DOHH2 (cell line): ENCODE measurements around the gene MUC6.

ENCODE experiments used
- H3F3A ChIP-seq: fragments of 200-600 bp; sonication (generic), shearing (Covaris generic); 2 replicates; pipeline ENCODE4 v1.6.0; 2016; ENCODE audit warnings: antibody characterized with exemption, mild to moderate bottlenecking; ENCODE audit not compliant: control insufficient read depth, insufficient read depth
- H3K27ac ChIP-seq: fragments of 200-600 bp; sonication (generic); 2 replicates; pipeline ENCODE4 v1.5.1; 2014; ENCODE audit warnings: low read depth, mild to moderate bottlenecking, low read length, moderate library complexity
- H3K27me3 ChIP-seq: fragments of 200-600 bp; sonication (generic); 2 replicates; pipeline ENCODE4 v1.6.1; 2014; ENCODE audit warnings: mild to moderate bottlenecking, low read length, mixed read lengths; ENCODE audit not compliant: control insufficient read depth
- H3K36me3 ChIP-seq: fragments of 200-600 bp; sonication (generic); 2 replicates; pipeline ENCODE4 v1.6.1; 2014; ENCODE audit warnings: mild to moderate bottlenecking, low read length, moderate library complexity, mixed read lengths; ENCODE audit not compliant: control insufficient read depth
- H3K4me1 ChIP-seq: fragments of 200-600 bp; sonication (generic); 2 replicates; pipeline ENCODE4 v1.6.1; 2014; ENCODE audit warnings: mild to moderate bottlenecking, low read length, mixed read lengths; ENCODE audit not compliant: control insufficient read depth
- H3K4me2 ChIP-seq: fragments of 200-600 bp; sonication (generic); 2 replicates; pipeline ENCODE4 v1.6.0; 2014; ENCODE audit warnings: mild to moderate bottlenecking, low read length, moderate library complexity
- H3K4me3 ChIP-seq: fragments of 200-600 bp; sonication (generic); 2 replicates; pipeline ENCODE4 v1.5.1; 2014; ENCODE audit warnings: mild to moderate bottlenecking, low read length, mixed read lengths
- H3K79me2 ChIP-seq: fragments of 200-600 bp; sonication (generic); 2 replicates; pipeline ENCODE4 v1.6.1; 2014; ENCODE audit warnings: mild to moderate bottlenecking, low read length, mixed read lengths; ENCODE audit not compliant: control insufficient read depth
- H3K9me2 ChIP-seq: fragments of 200-600 bp; sonication (generic); replicated peaks from 2 replicates; pipeline ENCODE4 v1.6.1; 2014; ENCODE audit warnings: mild to moderate bottlenecking, low read length, mixed read lengths; ENCODE audit not compliant: control insufficient read depth
- H3K9me3 ChIP-seq: fragments of 200-600 bp; sonication (generic); 2 replicates; pipeline ENCODE4 v1.6.1; 2014; ENCODE audit warnings: antibody characterized with exemption, low read length, mixed read lengths; ENCODE audit not compliant: control insufficient read depth, insufficient read depth
- H4K20me1 ChIP-seq: fragments of 200-600 bp; sonication (generic); 2 replicates; pipeline ENCODE4 v1.6.0; 2014; ENCODE audit warnings: low read depth, mild to moderate bottlenecking, antibody characterized with exemption, low read length, moderate library complexity; ENCODE audit not compliant: control insufficient read depth, insufficient read depth
- CTCF ChIP-seq: fragments of 200-600 bp; sonication (generic); IDR thresholded peaks from one replicate; pipeline ENCODE4 v1.5.1; 2014; ENCODE audit warnings: antibody characterized with exemption, mild to moderate bottlenecking, low read depth, low read length; ENCODE audit not compliant: poor library complexity, severe bottlenecking
- EZH2phosphoT487 ChIP-seq: fragments of 200-600 bp; sonication (generic); IDR thresholded peaks from 2 replicates; pipeline ENCODE4 v1.6.1; 2017; ENCODE audit warnings: borderline replicate concordance, mild to moderate bottlenecking, antibody characterized with exemption, low read length, moderate library complexity, mixed read lengths

Gene MUC6

GRCh38 chr11:1015826-1016545 is 20.5 kb downstream of the MUC6 start:
- Histone ChIP-seq H3K4me2 (no peak overlapping the region), H3K9me2 (no peaks in the 10 kb centered on the region), H3K4me3 (no peak overlapping the region), H3K4me1 (no peaks in the 10 kb centered on the region), H4K20me1 (no peaks in the 10 kb centered on the region), H3F3A (no peaks in the 10 kb centered on the region), H3K27ac (no peak overlapping the region), H3K36me3 (peaks cover 6% of the 10 kb centered on the region), H3K9me3 (no peaks in the 10 kb centered on the region), H3K79me2 (no peaks in the 10 kb centered on the region), H3K27me3 (no peaks in the 10 kb centered on the region)
- TF ChIP-seq EZH2phosphoT487, result no peak

- H3K4me2 ChIP-seq, result no peak overlapping the region
- no peaks in the 10 kb centered on the region for H3K9me2 ChIP-seq
- no peak overlapping the region for H3K27ac ChIP-seq
- H3K4me3 ChIP-seq, result no peak overlapping the region
- H3F3A ChIP-seq, result no peaks in the 10 kb centered on the region
- peaks cover 16% of the 10 kb centered on the region for H3K36me3 ChIP-seq
- no peaks in the 10 kb centered on the region for H4K20me1 ChIP-seq
- no peaks in the 10 kb centered on the region for H3K27me3 ChIP-seq
- TF ChIP-seq EZH2phosphoT487 (no peak), CTCF (no peak)
- no peaks in the 10 kb centered on the region for H3K79me2 ChIP-seq
- H3K9me3 ChIP-seq, result no peaks in the 10 kb centered on the region
- no peaks in the 10 kb centered on the region for H3K4me1 ChIP-seq
Observed at GRCh38 chr11:1015064-1015463, 21.5 kb downstream of the MUC6 start.

- no peaks in the 10 kb centered on the region for H3K27me3 ChIP-seq
- H3K9me3 ChIP-seq, result no peaks in the 10 kb centered on the region
- H3K27ac ChIP-seq, result no peak overlapping the region
- H3K4me3 ChIP-seq, result no peak overlapping the region
- peaks cover 20% of the 10 kb centered on the region for H3K36me3 ChIP-seq
- H4K20me1 ChIP-seq, result no peaks in the 10 kb centered on the region
- H3K4me2 ChIP-seq, result no peak overlapping the region
- TF ChIP-seq EZH2phosphoT487 (no peak), CTCF (no peak)
- H3F3A ChIP-seq, result no peaks in the 10 kb centered on the region
- H3K9me2 ChIP-seq, result no peaks in the 10 kb centered on the region
- H3K79me2 ChIP-seq, result no peaks in the 10 kb centered on the region
- H3K4me1 ChIP-seq, result no peaks in the 10 kb centered on the region
Observed at GRCh38 chr11:1014276-1014675, 22.2 kb downstream of the MUC6 start.

- Histone ChIP-seq H3K27me3 (no peaks in the 10 kb centered on the region), H3K27ac (no peak overlapping the region), H3K36me3 (peaks cover 20% of the 10 kb centered on the region), H3K9me3 (no peaks in the 10 kb centered on the region), H3K9me2 (no peaks in the 10 kb centered on the region), H3K79me2 (no peaks in the 10 kb centered on the region), H3F3A (no peaks in the 10 kb centered on the region), H4K20me1 (no peaks in the 10 kb centered on the region), H3K4me3 (no peak overlapping the region), H3K4me1 (no peaks in the 10 kb centered on the region), H3K4me2 (no peak overlapping the region)
- TF ChIP-seq CTCF, result no peak
- TF ChIP-seq EZH2phosphoT487, result no peak
Observed at GRCh38 chr11:1013631-1013935, 22.9 kb downstream of the MUC6 start.
